Measurements from ENCODE around the gene SMAD7.

The SMAD7 gene

GRCh38 chr18:48986851-48987761, 36.3 kb upstream of the SMAD7 start:
- DNase-seq (ENCODE audit: low spot score): no peak

GRCh38 chr18:48985161-48985560, 34.4 kb upstream of the SMAD7 start:
- no peak for DNase-seq (ENCODE audit: low spot score)

- DNase-seq (ENCODE audit: low spot score): no peak
Measured at GRCh38 chr18:48983793-48984437, 33.1 kb upstream of the SMAD7 start.

GRCh38 chr18:48982266-48982665, 31.5 kb upstream of the SMAD7 start:
- DNase-seq (ENCODE audit: low spot score): no peak

DNA sequence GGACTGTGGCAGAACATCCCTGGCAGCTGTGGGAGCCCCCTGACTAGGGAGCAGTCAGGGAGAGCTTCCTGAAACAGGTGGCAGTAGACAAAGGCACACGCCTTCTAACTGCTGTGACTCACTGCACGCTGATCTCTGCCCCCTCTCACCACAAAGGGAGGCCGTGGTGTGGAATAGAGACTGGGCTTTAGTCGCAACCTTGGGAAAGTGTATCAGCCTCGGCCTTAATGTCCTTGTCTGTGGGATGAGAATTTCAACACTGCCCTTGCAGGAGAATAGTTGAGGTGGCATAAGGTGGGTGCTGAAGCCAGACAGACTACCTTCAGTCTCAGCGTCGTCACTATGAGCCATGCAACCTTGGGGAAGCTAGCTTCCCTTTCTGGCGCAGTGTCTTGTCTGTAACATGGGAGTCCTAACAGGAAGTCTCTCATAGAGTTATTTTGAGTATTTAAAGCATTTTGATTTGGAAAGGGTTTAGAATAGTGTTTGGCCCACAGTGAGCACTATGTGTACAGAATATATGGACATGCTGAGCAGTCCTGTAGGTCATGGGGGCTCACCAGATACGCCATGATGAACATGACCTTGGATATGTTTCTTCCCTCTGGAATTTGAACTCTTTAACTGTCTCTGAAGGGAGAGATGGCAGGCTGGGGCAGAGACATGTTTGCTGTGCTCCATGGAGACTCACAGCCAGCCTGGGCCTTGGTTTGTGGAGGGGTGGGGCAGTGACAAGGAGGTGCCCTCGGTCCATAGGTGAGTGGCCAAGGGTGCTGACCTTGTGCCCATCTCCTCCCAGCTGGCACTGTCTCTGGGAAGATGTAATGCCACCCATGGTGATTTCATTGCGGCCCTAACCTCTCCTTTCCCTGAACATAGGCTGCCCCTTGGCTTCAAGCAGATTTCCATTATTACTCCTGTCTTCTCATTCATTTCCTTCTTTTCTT, 29.5 kb upstream of the SMAD7 start:
- DNase-seq (ENCODE audit: low spot score): no peak

DNA sequence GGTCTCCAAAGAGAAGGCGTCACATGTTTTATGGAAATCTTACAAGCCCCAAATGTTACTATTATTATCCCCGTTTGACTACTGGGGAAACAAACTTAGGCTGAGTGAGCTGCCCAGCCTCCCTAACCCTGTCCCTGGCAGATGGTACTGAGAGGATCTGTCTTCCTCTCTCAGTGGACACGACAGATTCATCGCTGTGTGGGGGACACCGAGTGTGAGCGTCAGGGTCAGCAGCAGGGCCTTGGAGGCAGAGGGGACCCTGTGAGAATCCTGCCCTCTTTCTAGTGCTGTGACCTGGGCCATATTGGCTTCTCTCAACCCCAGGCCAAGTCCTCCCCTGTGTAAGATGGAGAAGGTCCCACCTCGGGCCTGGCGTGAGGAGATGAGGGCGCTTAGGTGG, 27.1 kb upstream of the SMAD7 start:
- DNase-seq (ENCODE audit: low spot score): no peak

GRCh38 chr18:48975817-48976649, 25.3 kb upstream of the SMAD7 start:
- peak; percentile 91 for DNase-seq (ENCODE audit: low spot score)

- DNase-seq (ENCODE audit: low spot score): peak; percentile 62
Measured at GRCh38 chr18:48975120-48975816, 24.5 kb upstream of the SMAD7 start.

DNA sequence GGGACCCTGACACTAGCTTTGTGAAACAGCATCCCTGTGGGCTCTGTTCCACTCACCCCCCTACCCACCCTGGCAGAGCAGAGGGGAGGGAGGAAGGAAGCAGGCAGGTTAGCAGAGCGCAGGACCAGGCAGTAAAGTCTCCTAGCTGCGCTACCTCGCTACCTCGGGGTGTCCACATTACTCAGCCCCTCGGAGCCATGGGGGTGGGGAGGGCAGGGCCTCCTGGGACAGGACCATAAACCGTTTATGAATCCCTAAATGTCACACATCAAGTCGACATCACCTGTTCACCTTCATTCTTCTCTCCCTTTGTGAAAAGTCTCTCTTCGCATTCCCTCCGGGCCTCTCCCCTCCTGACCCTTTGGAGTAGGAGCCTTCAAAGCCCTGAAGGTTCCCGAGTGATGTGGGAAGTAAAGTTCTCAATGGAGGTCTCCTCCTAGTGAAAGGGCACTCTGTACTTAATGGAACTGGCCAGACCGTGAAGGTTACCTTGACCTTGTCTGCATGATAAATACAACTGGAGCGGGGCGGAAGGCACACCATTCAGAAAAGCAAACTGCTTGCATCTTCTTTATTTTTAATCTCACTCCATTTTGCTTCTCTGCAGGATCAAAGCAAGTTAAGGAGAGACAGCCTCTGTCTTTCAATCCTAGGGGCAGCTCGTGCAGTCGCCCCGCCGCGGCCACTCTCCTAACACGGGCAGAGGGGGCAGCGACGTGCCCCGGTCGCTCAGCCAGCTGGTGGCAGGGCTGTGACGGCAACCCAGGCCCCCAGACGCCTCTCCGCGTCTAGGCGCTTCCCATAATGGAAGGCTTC, 23.7 kb upstream of the SMAD7 start:
- no peak for DNase-seq (ENCODE audit: low spot score)

DNA sequence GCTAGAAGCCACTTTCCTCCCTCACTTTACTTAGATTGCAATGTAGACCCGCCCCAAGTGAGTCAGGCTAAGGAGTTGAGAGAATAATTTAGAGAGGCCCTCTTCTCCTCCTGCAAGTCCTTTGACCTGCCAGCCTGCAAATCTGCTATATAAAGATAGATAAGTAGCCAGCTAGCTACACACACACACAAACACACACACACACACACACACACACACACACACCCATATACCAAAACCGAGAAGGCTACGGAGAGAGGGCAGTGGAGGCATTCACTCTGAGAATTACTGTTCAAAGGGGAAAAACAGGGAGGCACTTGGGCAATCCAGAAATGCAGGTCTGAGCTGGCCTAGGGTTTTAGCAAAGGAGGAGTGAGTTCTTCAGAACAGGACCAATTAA, 23.0 kb upstream of the SMAD7 start:
- DNase-seq (ENCODE audit: low spot score): no peak

DNA sequence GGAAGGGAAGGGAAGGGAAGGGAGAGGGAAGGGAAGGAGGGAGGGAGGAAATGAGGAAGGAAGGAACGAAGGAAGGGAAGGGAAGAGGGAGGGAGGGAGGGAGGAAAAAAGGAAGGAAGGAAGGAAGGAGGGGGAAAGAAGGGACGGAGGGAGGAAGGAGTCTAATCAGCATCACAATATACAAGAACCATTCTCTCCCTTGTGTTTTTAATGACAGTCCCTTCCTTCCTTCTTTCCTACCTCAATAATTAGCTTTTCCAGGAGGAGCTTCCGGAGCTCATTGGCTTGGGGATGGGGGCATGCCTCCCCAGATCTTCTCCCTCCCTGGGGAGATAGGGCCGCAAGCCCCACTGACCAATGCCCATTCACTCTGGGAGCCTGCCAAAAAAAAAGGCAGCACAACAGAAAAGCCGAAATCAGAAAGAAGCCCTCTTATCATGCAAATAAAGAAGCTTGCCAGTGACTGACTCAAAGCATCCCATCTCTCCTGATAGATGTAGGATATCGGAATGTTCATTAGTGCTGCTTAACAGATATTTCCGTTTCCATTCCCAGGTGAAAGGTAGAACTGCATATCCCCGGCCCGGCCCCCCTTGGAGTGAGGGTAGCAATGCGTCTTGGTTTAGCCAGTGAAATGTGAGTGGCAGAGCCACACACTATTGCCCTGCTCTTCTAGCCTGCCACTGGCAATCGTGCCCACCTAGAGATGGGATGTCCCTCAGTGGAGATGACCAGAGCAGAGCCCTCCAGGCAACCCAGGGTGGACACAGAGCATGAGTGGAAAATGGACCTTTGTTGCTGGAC, 17.8 kb upstream of the SMAD7 start:
- no peak for DNase-seq (ENCODE audit: low spot score)

DNA sequence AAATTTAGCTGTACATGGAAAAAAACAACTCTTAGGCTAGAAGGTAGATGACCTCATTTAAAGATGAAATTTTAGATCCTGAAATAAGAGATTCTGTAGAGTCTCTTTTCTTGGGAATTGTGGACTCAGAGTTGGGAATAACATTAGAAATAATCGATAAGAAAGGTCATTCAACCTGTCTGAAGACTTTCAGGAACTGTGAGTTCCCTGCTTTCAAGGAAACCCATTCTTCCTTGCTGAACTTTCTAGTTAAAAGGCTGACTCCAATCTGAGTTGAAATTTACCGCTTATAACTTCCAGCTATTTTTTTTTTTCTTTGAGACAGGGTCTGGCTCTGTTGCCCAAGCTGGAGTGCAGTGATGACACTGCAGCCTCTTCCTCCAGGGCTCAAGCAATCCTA, 16.8 kb upstream of the SMAD7 start:
- DNase-seq (ENCODE audit: low spot score): no peak

GRCh38 chr18:48966523-48966922, 15.8 kb upstream of the SMAD7 start:
- DNase-seq (ENCODE audit: low spot score): no peak

DNA sequence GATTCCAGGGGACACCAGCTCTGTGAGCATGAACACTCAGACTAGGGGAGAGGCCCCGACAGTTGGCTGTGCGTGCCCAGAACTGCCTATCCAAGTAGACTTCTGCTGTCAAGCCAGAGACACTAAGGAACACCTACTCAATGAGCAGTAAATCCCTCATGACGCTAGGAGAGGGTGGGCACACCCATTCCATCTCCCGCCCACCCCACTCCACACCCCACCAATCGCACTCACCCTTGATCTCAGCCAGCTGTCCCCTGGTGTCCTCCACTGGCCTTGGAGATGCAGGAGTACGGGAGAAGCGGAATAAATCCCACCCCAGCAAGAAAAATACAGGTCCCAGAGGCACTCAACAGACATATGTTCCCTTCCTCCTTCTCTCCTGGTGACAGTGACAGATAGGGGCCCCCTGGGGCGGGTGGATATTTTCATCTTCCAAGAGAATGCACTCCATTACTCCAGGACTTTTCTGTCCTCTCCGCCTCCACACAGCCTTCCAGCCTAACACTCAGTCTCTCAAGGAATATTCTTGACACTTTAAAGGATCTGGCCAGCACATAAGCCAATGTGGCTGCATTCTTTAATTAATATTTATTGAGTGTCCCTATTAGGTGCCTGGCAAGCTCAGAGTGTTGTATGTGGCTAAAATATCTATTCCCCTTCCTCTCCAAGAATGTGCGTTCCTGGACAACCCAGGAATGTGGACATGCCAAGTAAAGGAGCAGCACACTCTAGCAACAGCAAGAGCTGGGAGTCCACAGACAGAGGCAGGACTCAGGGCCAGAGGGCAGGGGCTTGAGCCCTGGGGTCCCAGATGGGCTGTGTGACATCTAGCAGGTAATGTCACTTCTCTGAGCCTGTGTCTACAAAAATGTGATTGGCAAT, 13.1 kb upstream of the SMAD7 start:
- no peak for DNase-seq (ENCODE audit: low spot score)

GRCh38 chr18:48962994-48963561, 12.3 kb upstream of the SMAD7 start:
- no peak for DNase-seq (ENCODE audit: low spot score)

DNA sequence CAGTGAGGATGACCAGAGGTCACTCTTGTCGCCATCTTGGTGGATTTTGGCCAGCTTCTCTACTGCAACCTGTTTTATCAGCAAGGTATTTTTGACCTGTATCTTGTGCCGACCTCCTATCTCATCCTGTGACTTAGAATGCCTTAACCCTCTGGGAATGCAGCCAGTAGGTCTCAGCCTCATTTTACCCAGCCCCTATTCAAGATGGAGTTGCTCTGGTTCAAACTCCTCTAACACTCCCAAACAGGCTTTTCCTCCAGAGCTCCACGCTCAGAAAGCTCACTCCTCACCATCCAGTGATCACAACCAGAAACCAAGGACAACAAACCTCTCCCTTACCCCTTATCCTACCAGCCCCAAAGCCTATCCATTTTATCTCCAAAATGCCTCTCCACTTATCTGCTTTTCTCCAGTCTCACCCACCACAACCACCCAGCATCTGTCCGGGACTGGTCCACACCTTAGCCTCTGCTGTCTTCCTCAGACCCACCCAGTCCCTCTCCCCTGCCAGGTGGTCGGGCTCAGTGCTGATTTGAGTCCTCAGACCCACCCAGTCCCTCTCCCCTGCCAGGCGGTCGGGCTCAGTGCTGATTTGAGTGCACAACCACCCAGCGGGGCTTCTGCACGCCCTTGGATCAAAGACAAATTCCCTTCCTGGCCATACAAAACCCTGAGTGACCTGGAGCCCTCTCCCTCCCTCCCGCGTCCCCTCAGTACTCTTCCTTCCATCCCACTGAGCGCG, 11.7 kb upstream of the SMAD7 start:
- no peak for DNase-seq (ENCODE audit: low spot score)

- DNase-seq (ENCODE audit: low spot score): no peak
Measured at GRCh38 chr18:48961547-48961946, 10.8 kb upstream of the SMAD7 start.

Measured in AG08396 (cell line).